SK-N-MC (cell line): ENCODE results near the gene MROH7.

ENCODE experiments used
- DNase-seq: peaks from one replicate; pipeline ENCODE4 v3.0.0-alpha.2; 2011; ENCODE audit warnings: low read depth, low spot score
- H3K27ac ChIP-seq: fragments of 200-600 bp; sonication (generic); 2 replicates; pipeline ENCODE4 v1.5.1; 2016; ENCODE audit warnings: mixed run types
- H3K36me3 ChIP-seq: fragments of 200-600 bp; sonication (generic); 2 replicates; pipeline ENCODE4 v1.6.1; 2017; ENCODE audit warnings: antibody characterized with exemption, low read length, mixed read lengths; ENCODE audit not compliant: insufficient read depth
- H3K4me3 ChIP-seq: fragments of 200-600 bp; sonication (generic); 2 replicates; pipeline ENCODE4 v1.5.1; 2016
- H3K9ac ChIP-seq: fragments of 200-600 bp; sonication (generic); 2 replicates; pipeline ENCODE4 v1.8.0; 2017; ENCODE audit warnings: mixed run types, mixed read lengths; ENCODE audit not compliant: insufficient read length
- H3K9me3 ChIP-seq: fragments of 200-600 bp; sonication (generic); 2 replicates; pipeline ENCODE4 v1.6.1; 2017; ENCODE audit warnings: low read depth, mild to moderate bottlenecking, antibody characterized with exemption, low read length, moderate library complexity, mixed read lengths
- EZH2 ChIP-seq: fragments of 200-600 bp; sonication (generic); IDR thresholded peaks from one replicate; pipeline ENCODE4 v1.6.1; 2017; ENCODE audit warnings: antibody characterized with exemption
- FOXP2 ChIP-seq: optimal IDR thresholded peaks from 2 replicates; pipeline ENCODE3; 2011; ENCODE audit warnings: mild to moderate bottlenecking, moderate library complexity; ENCODE audit not compliant: insufficient read depth; ENCODE audit errors: extremely low read length, control extremely low read depth
- POLR2AphosphoS5 ChIP-seq: IDR thresholded peaks from 2 replicates; pipeline ENCODE4 v1.6.1; 2012; ENCODE audit warnings: mild to moderate bottlenecking, low read depth, low read length, borderline replicate concordance

MROH7 gene

GRCh38 chr1:54714881-54715492 lies 73.4 kb downstream of the MROH7 start:
- Histone ChIP-seq H3K27ac (no peak overlapping the region), H3K9me3 (no peaks in the 10 kb centered on the region), H3K36me3 (peaks cover 25% of the 10 kb centered on the region), H3K4me3 (peak overlapping the region; percentile 96), H3K9ac (peak overlapping the region; percentile 34)
- no peak for DNase-seq
- TF ChIP-seq EZH2: no peak
- TF ChIP-seq FOXP2: no peak
- no peak for TF ChIP-seq POLR2AphosphoS5

- peak within 1 kb of the TSS; percentile 96 for H3K4me3 ChIP-seq
- H3K36me3 ChIP-seq: peaks cover 32% of the 10 kb centered on the region
- no peaks in the 10 kb centered on the region for H3K9me3 ChIP-seq
- H3K27ac ChIP-seq: peak within 1 kb of the TSS; percentile 22; the same call in 1 of the 2 replicates
- DNase-seq: peak; percentile 3
- peak within 1 kb of the TSS; percentile 93 for H3K9ac ChIP-seq
- TF ChIP-seq EZH2: no peak
- TF ChIP-seq POLR2AphosphoS5: peak; percentile 98
- TF ChIP-seq FOXP2: peak; percentile 38
Measured at GRCh38 chr1:54715493-54716298, 74.1 kb downstream of the MROH7 start, which contains the start of gene TTC4. TSS of gene TTC4 (plus strand) at chr1:54715861. CDS start at chr1:54715909, 48 bp downstream.

GRCh38 chr1:54716299-54717047 lies 74.9 kb downstream of the MROH7 start:
- TF ChIP-seq EZH2: no peak
- no peak for TF ChIP-seq POLR2AphosphoS5
- no peak for TF ChIP-seq FOXP2
- DNase-seq: no peak
- H3K4me3 ChIP-seq: peak overlapping the region; percentile 96
- H3K27ac ChIP-seq: peak overlapping the region; percentile 22; the same call in 1 of the 2 replicates
- H3K9ac ChIP-seq: peak overlapping the region; percentile 93
- peaks cover 38% of the 10 kb centered on the region for H3K36me3 ChIP-seq
- no peaks in the 10 kb centered on the region for H3K9me3 ChIP-seq

GRCh38 chr1:54721719-54722118 lies 80.1 kb downstream of the MROH7 start:
- Histone ChIP-seq H3K4me3 (no peak overlapping the region), H3K9me3 (no peaks in the 10 kb centered on the region), H3K36me3 (peaks cover 90% of the 10 kb centered on the region), H3K27ac (no peak overlapping the region), H3K9ac (no peak overlapping the region)
- no peak for DNase-seq
- no peak for TF ChIP-seq EZH2
- no peak for TF ChIP-seq POLR2AphosphoS5

- no peak overlapping the region for H3K4me3 ChIP-seq
- H3K36me3 ChIP-seq: peaks cover 82% of the 10 kb centered on the region
- no peak overlapping the region for H3K27ac ChIP-seq
- no peaks in the 10 kb centered on the region for H3K9me3 ChIP-seq
- TF ChIP-seq FOXP2 (no peak), POLR2AphosphoS5 (no peak), EZH2 (no peak)
- H3K9ac ChIP-seq: no peak overlapping the region
- DNase-seq: no peak
Measured at GRCh38 chr1:54723985-54724384, 82.4 kb downstream of the MROH7 start.

DNA sequence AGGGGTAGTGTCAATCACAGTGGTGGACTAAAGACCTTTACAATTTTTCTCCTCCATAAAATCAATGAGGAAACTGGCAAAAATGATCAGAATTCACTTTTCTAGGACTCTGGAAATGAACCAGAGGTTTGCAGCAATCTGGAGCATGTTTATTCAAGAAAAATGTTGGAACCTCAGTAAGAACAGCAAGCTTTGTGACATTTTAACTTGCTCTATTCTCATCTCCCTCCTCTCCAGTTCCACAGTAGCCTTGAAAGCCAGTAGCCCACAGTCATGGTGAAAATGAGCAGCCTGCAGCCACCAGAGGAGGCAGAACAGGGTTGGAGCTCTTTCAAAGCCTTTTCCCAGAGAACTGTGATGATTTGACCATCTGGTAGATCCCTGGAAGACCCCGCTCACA lies 83.2 kb downstream of the MROH7 start:
- Histone ChIP-seq H3K9me3 (no peaks in the 10 kb centered on the region), H3K4me3 (no peak overlapping the region), H3K9ac (no peak overlapping the region), H3K27ac (no peak overlapping the region), H3K36me3 (peaks cover 79% of the 10 kb centered on the region)
- TF ChIP-seq EZH2: no peak
- TF ChIP-seq POLR2AphosphoS5: no peak
- TF ChIP-seq FOXP2: no peak
- DNase-seq: no peak

GRCh38 chr1:54728027-54728426 lies 86.4 kb downstream of the MROH7 start:
- Histone ChIP-seq H3K36me3 (peaks cover 70% of the 10 kb centered on the region), H3K27ac (no peak overlapping the region), H3K9ac (no peak overlapping the region), H3K9me3 (no peaks in the 10 kb centered on the region), H3K4me3 (no peak overlapping the region)
- no peak for TF ChIP-seq EZH2
- TF ChIP-seq POLR2AphosphoS5: no peak
- TF ChIP-seq FOXP2: no peak
- DNase-seq: no peak

DNA sequence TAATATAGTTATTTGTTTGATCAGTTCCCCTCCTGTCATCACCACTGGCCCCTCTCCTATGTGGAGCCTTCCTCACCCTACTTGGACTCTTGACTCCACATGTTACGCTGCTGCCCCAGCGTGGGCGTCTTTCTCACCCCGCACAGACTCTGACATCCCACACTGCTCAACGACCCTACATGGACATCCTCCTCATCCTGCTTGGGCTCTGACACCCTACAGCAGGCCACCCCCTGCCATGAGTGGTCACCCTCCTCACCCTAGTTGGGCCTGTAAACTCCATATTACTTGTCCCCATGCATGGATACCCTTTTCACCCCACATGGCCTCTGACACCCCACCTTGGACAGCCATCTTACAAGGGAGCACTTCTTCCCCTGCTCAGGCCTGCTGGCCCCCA lies 95.1 kb downstream of the MROH7 start:
- Histone ChIP-seq H3K9ac (no peak overlapping the region), H3K27ac (no peak overlapping the region), H3K9me3 (no peaks in the 10 kb centered on the region), H3K4me3 (no peak overlapping the region), H3K36me3 (peaks cover 66% of the 10 kb centered on the region)
- no peak for TF ChIP-seq FOXP2
- no peak for TF ChIP-seq EZH2
- TF ChIP-seq POLR2AphosphoS5: no peak
- DNase-seq: no peak
